GM21825 (cell line): ENCODE data around the gene BAIAP2.
"Not testable (repeated sequence)": the region's sequence is repeated elsewhere in the genome, so short reads cannot be mapped to it uniquely, and the experiment has no call there.

Source experiments
- ATAC-seq: cut with Tn5 transposase; IDR thresholded peaks from one replicate; pipeline ENCODE4 v1.9.1; 2021; ENCODE audit warnings: mild to moderate bottlenecking, moderate library complexity; ENCODE audit not compliant: unreplicated experiment

BAIAP2 gene

GRCh38 chr17:81021531-81022343 lies 13.2 kb upstream of the BAIAP2 start:
- no peak for ATAC-seq

GRCh38 chr17:81022344-81022676 lies 12.6 kb upstream of the BAIAP2 start:
- no peak for ATAC-seq

DNA sequence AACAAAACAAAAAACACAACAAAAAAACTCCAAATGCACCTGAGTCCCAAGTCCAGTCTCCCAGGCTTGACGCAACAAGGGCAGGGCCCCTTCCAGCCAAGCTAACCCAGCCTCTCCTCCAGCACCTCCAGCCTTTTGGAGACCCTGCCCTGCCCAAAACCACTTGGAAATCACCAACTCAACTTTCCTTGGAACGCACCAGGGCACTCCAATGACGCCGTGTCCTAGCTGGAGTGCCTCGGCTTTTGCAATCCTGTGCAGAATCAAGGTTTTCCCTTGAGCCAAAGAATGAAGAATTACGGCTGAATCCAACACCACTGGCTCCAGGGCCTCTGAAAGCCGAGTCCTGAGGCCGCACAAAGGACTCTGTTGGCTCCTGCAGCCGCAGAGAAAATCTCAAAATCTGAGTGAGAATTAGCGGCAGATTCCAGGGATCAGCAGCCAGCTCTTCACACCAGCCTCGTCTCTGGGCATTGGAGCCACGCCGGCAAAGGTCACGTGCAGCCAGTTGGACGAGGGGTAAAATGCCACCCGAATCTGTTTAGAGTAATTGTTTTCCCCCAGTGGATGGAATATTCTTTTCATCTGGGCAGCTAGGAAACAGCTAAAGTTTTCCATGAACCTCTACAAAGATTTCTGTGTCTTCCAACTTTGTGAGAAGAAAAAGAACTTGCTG lies 9.7 kb upstream of the BAIAP2 start:
- ATAC-seq, result no peak

GRCh38 chr17:81025741-81026129 lies 9.2 kb upstream of the BAIAP2 start:
- no peak for ATAC-seq

DNA sequence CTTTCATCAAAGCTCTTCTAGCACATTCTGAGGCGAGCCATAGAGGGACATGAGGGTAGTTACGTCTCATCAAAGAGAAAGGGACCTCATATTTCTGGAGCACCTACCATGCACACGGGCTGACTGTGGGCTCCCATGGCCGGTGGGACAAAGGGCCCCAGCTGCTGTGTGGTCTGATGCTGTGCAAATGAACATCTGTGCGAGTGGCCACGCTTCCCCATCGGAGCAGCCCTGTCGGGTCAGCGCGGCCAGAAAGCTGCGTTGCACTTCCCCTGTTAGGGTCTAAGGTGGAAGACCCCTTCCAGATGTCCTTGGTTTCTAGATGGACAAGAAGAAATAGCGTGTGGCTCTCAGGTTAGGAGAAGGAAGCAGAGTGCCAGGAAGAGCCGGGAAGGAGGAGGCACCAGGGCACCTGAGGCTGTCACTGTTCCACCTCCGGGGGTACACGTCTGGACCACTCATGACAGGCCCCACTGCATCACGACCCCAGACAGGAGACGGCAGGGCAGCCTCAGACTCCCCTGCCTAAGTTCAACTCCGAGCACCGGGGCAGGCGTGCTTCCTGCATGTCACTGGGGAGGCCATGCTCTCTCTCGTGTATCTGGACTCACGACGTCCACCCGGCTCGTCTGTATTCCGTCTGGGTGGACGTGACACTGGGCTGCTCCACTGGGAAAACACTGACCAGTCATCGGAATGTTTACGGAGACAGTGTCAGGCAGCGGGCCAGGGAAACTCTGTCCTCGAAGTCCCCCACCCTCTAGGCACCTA lies 8.5 kb upstream of the BAIAP2 start:
- ATAC-seq, result no peak

DNA sequence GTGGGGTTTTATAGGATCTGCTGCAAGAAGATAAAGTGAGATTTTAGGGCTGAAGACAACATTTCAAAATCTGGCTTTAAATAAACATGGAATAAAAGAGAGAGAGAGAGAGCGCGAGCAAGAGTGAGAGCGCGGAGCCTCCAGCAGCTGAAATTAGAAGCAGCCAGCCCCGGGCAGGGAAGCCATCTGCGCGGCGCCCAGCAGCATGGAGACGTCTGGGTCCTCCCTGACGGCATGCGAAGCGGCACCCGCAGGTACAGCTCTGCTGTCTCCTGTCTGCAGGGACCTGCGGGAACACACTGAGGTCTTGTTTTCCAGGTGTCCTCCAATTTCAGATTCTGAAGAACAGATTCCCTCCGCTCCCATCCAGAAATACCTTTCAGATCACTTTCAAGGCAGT lies 7.9 kb upstream of the BAIAP2 start:
- ATAC-seq, result no peak

- ATAC-seq, result no peak
Measured at GRCh38 chr17:81027591-81028505, 7.1 kb upstream of the BAIAP2 start.

GRCh38 chr17:81028506-81028858 lies 6.5 kb upstream of the BAIAP2 start:
- ATAC-seq, result no peak

DNA sequence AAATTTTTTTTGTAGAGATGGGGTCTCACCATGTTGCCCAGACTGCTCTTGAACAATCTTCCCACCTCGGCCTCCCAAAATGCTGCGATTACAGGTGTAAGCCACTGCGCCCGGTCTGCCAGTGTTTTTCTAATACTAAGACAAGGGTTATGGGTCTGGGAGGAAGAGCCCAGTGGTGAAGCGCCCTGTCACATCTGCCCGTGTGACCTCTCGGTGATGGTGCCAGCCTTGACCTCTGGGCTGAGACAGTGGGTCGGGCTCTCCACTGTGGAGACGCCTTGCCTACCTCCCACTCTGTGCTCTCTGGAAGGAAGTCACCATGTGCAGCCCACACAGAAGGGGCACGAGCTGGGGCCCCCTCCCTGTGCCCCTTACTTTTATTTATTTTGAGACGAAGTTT lies 5.1 kb upstream of the BAIAP2 start:
- ATAC-seq, result no peak

- not testable (repeated sequence) for ATAC-seq
Measured at GRCh38 chr17:81030312-81030711, 4.6 kb upstream of the BAIAP2 start.

GRCh38 chr17:81030741-81031565 lies 4.0 kb upstream of the BAIAP2 start:
- no peak for ATAC-seq

- ATAC-seq, result no peak
Measured at GRCh38 chr17:81031566-81032550, 3.1 kb upstream of the BAIAP2 start.

DNA sequence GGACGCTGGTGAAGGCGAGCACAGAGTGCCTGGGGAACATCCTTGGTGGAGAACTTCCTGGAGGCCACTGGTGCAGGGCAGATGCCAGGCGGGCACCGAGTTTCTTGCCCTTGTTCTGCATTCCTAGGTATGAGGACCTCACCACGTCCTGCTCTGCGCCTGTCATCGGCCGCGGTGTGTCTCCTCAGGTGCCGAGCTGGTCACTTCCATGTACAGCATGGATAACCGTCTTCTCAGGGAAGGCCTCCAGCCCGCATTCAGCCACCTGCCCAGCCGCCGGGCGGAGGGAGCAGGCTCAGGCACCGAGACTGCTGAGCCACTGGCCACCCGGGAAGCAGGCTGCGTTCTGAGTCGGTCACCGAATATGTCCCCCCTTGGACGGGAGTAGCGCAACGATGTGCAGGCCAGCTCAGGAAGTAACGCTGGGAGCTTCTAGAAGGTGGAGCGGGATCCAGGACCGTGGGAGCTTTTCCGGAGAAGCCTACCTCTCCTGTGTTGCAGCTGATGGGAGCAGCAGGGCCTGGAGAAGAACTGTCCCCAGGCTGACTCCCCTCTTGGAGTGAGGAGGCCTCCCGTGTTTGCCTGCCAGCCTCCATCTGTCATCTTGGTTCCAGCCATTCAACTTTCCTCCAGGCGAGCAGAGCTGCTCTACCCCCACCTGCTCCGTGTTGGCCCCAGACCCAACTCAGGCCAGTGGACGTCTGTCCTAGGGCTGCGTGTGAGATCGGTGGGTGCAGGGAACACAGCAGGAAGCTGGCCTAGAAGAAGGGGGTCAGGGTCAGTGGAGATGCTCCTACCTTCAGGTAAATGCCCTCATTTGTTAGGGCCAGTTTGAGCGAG lies 2.1 kb upstream of the BAIAP2 start:
- no peak for ATAC-seq

DNA sequence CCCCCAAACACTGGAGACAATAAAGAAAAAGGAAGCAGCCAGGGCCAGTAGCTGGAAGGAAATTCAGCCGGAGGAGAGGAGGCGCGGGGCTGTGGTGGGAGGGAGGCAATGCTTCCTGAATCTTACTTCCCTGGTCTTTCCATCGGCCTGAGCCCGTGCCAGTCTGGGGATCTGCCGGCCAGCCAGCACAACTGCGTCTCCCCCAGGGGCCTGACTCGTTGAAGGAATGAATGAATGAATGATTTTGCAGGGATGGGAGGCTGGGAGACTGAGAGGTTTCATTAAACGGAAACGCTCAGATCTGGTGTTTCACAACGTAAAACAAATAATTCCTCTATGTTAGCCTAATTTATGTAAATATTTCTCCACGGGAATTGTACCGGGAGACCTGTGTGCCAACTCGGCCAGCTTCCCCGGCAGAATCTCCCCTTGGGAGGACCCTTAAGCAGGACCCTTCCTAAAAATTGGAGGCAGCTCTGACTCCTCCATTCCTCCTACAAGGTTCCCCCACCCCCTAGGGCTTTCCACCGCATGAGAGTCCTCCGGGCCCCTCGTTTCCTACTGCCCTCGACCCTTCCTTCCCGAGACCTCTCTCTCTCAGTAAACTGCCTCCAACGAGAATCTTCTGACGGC lies 1.3 kb upstream of the BAIAP2 start:
- no peak for ATAC-seq

DNA sequence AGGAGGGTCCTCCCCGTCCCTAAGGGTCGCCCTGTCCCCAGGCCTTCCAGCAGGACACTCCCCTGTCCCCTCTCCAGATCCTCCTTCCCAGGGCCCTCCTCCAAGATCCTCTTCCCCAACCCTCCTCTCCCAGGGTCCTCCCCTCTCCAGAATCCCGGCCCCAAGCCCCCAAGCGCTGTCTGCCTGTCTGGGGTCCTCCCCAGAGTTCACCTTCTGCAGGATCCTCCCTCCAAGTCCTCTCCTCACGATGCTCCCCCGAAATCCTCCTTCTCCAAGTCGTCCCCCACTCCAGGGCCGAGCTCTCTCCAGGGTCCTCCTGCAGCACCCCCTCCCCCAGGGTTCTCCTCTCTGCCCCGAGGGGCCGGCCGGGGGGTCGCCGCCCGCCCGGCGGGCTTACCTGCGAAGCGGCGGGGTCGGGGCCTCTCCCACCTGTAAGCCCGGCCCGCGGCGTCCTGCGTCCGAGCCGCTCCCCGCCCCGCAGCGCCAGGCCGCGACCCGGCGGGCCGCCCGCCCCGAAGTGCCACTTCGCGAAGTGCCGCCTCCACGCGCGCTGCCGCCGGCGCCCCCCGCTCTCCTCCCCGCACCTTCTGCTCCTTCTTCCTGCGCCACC lies 678 bp upstream of the BAIAP2 start:
- ATAC-seq, result no peak

GRCh38 chr17:81035521-81036196 lies 708 bp downstream of the BAIAP2 start:
- no peak for ATAC-seq
